ENCODE results near the gene KDM6A.
"Not testable (repeated sequence)": the region's sequence is repeated elsewhere in the genome, so short reads cannot be mapped to it uniquely, and the experiment has no call there.

The KDM6A gene

DNA sequence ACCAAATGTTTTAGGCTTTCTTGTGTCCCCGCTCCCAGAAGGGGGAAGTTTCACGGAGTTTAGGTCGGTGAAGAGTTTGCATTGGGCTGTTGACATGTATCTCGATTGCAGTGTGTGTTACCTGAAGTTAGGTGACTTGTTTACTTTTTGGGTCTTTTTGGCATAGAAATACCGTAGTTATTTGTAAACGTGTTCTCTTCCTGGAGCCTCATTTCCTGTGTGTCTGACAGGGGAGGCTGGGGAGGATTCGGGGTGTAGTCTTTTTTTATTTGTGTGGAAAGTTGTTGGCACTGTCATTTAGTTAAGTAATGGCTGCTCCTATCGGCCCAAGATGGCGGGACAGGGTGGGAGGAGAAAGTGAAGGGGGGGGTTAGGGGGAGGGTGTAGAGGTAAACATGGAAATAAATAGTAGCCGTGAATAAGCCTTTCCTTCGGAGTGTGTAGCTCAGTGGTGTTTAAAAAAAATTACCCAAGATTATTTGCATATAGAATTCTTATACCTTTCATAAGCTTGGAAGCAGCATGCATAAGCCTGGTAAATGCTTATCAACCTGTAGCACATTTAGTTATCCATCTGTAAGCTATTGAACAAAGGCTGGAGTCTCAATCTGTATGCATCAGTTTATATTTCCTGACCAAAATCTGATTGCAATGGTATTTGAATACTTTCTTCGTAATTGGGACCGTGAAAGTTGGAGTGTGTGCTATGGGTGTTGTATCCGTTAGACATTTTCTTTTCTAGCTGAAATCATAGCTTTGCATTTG, 1.6 kb downstream of the KDM6A start:
- peak; percentile 85 to 87 for DNase-seq
- TF ChIP-seq GATA1 (IDR thresholded peaks at IDR 0.05; ENCODE audit: low read depth, low read length), result no peak
- TF ChIP-seq POLR2A (IDR thresholded peaks at IDR 0.05; ENCODE audit: low read length), result peak; percentile 47

DNA sequence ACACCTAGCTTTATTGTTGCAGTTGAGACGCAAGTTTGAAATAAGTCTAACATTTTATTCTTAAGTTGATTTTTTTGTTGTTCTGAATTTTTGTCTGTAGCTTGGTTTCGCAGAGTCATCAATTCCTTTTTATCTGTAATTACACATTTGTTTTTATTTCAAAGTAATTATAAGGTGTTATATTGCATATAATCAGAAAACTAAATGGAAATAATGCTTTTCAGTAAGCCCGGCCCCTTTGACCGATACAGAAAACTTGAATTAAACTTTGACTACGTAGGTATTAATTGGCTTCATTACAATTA, 2.1 kb downstream of the KDM6A start:
- no peak for DNase-seq
- TF ChIP-seq GATA1 (IDR thresholded peaks at IDR 0.05; ENCODE audit: low read depth, low read length), result no peak
- no peak for TF ChIP-seq POLR2A (IDR thresholded peaks at IDR 0.05; ENCODE audit: low read length)

DNA sequence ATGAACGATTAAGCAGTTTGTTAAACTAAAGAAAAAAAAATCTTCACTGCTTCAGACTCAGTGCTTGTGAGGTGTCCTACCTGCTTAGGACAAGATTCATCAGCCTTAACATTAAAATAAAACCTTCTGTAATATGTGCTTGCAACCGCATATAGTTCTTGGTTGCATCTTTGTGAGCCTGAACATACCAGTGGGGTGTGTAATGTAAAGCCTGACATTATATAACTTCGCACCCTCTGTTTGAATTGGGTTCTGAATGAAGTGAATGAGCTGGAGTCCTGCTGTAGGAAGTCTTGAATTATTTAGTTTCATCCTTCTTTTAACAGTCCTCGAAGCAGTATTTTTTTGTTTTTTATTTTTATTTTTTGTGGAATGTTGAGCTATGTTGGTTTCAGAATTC, 3.1 kb downstream of the KDM6A start:
- TF ChIP-seq GATA1 (IDR thresholded peaks at IDR 0.05; ENCODE audit: low read depth, low read length) (no peak), POLR2A (IDR thresholded peaks at IDR 0.05; ENCODE audit: low read length) (no peak)
- DNase-seq, result peak in 1 of 2 experiments; percentile 14

DNA sequence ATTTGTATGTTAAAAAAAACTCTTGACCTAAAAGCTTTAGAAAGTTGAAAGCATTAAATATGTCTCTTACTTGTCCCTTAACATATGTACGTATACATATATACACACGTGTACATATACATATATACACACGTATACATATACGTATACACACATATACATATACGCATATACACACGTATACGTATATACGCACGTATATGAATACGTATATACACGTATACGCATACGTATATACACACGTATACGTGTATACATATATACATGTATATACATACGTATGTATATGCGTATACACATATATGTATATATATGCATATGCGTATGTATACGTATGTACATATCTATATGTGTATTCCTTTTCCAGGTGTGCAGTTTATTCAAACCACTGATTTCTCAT, 3.8 kb downstream of the KDM6A start:
- peak in 1 of 2 experiments; percentile 2 for DNase-seq
- TF ChIP-seq GATA1 (IDR thresholded peaks at IDR 0.05; ENCODE audit: low read depth, low read length) (no peak), POLR2A (IDR thresholded peaks at IDR 0.05; ENCODE audit: low read length) (no peak)

DNA sequence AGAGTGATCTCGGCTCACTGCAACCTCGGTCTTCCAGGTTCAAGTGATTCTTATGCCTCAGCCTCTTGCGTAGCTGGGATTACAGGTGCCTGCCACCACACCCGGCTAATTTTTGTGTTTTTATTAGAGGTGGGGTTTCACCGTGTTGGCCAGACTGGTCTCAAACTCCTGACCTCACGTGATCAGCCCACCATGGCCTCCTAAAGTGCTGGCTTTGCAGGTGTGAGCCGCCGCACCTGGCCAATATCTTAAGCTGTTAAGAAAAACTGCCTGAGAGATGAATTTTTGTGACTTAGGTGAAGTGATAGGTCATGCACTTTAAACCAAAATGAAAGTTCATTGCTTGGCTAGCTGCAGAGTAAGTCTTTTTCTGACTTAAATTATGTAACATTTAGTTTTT, 5.8 kb downstream of the KDM6A start:
- DNase-seq, result no peak
- TF ChIP-seq GATA1 (IDR thresholded peaks at IDR 0.05; ENCODE audit: low read depth, low read length) (no peak), POLR2A (IDR thresholded peaks at IDR 0.05; ENCODE audit: low read length) (no peak)

DNA sequence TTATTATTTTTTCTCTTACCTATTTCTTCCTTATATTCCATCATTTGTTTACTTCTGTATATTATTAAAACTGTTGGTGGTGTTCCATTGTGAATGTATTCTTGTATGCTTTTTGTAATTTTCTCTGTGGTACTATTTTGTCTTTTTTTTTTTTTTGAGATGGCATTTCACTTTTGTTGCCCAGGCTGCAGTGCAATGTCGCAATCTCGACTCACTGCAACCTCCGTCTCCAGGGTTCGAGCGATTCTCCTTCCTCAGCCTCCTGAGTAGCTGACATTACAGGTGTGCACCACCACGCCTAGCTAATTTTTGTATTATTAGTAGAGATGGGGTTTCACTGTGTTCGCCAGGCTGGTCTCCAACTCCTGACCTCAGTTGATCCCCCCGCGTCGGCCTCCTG, 8.6 kb downstream of the KDM6A start:
- DNase-seq, result no peak
- TF ChIP-seq POLR2A (IDR thresholded peaks at IDR 0.05; ENCODE audit: low read length) (no peak), GATA1 (IDR thresholded peaks at IDR 0.05; ENCODE audit: low read depth, low read length) (no peak)

DNA sequence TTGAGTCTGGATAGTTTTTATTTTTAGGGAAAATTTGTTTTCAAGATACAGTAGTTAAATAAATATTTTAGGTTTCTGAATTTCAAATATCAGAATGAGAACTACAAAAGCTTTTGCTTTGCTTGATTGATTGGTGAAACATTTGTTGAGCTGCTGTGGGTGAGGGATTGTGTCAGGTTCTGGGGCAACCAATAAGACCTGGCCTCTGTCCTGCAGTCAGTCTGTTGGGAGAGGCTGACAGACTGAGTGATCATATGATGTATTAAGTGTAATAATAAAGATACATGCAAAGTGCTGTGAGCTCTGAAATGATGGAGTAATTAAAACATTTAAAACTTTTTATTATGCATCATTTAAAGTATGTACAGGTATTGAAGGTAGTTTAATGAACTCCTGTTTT, 9.6 kb downstream of the KDM6A start:
- TF ChIP-seq GATA1 (IDR thresholded peaks at IDR 0.05; ENCODE audit: low read depth, low read length) (no peak), POLR2A (IDR thresholded peaks at IDR 0.05; ENCODE audit: low read length) (no peak)
- DNase-seq, result no peak

DNA sequence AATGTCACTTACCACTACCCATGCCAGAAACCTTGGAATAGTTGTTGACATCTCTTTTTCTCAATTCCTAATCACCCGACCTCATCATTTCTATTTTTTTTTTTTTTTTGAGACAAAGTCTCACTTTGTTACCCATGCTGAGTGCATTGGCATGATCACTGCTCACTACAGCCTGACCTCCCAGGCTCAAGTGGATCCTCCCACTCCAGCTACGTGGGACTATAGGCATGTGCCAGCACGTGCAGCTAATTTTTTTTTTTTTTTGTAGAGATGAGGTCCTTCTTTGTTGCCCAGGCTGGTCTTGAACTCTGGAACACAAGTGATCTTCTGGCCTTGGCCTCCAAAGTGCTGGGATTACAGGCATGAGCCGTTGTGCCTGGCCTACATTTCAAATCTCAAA, 12.0 kb downstream of the KDM6A start:
- DNase-seq, result no peak
- no peak for TF ChIP-seq GATA1 (IDR thresholded peaks at IDR 0.05; ENCODE audit: low read depth, low read length)
- TF ChIP-seq POLR2A (IDR thresholded peaks at IDR 0.05; ENCODE audit: low read length), result no peak

DNA sequence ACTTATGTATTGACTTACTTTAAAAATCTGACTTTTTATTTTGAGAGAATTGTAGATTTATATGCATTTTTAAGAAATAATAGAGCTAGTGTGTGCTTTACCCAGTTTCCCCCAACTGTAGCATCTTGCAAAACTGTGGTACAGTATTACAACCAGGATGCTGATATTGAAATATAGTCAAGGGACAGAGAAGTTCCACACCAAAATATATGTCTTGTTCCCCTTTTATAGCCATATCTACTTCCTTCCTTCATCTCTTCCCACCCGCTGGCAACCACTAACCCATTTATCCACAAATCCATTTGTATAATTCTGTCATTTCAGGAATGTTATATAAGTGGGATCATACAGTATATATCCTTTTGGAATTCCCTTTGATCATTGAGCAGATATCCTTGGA, 16.8 kb downstream of the KDM6A start:
- DNase-seq, result no peak
- no peak for TF ChIP-seq POLR2A (IDR thresholded peaks at IDR 0.05; ENCODE audit: low read length)

DNA sequence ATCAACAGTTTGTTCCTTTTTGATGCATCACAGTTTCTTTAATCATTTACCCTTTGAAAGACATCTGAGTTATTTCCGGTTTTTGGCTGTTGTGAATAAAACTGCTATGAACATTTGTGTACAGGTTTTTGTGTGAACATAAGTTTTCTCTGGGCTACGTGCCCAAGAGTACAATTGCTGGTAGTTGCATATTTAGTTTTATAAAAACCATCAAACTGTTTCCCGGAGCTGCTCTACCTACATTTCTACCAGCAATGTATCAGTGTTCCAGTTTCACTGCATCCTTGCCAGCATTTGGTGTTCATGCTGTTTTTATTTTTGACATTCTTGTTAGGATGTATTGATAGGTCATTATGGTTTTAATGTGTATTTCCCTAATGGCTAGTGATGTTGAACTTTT, 17.3 kb downstream of the KDM6A start:
- TF ChIP-seq GATA1 (IDR thresholded peaks at IDR 0.05; ENCODE audit: low read depth, low read length) (no peak), POLR2A (IDR thresholded peaks at IDR 0.05; ENCODE audit: low read length) (no peak)
- DNase-seq, result no peak

DNA sequence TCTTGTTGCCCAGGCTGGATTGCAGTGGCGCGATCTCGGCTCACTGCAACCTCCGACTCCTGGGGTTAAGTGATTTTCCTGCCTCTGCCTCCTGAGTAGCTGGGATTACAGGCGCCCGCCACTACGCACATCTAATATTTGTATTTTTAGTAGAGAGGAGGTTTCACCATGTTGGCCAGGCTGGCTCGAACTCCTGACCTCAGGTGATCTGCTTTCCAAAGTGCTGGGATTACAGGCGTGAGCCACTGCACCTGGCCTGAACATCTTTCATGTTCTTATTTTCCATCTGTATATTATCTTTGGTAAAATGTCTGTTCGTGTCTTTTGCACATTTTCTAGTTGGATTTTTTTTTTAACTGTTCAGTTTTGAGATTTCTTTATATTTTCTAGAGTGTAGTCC, 17.7 kb downstream of the KDM6A start:
- DNase-seq, result not testable (repeated sequence)

DNA sequence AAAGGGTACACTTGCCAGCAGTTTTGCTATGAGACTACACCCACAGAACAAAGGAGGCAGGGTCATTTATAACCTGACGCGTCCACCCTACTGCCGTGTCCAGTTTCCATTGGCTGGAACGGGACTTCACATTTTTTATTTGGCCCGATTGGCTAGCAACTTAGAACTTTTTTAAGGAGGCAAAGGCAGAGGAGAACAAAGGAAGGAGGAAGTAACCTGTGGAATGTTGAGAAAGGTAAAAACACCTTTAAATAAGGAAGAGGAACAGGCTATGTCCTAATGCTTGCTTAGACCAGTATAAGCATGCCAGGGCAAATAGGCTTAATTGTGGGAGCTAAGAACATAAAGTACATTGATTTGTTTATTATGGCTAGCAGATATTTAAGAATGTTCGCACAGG, 18.7 kb downstream of the KDM6A start:
- no peak for TF ChIP-seq GATA1 (IDR thresholded peaks at IDR 0.05; ENCODE audit: low read depth, low read length)
- TF ChIP-seq POLR2A (IDR thresholded peaks at IDR 0.05; ENCODE audit: low read length), result no peak
- DNase-seq, result no peak

DNA sequence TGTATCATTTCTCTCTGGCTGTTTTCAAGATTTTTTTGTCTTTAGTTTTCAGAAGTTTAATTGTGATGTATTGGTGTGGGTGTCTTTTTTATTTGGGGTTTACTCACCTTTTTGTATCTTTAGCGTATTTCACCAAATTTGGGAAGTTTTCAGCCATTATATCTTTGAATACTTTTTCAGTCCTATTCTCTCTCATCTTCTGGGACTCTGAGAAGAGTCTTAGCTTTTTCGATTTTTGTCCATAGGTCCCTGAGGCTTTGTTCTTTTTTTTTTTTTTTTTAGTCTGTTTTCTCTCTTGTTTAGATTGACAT, 23.8 kb downstream of the KDM6A start:
- no peak for TF ChIP-seq GATA1 (IDR thresholded peaks at IDR 0.05; ENCODE audit: low read depth, low read length)
- TF ChIP-seq POLR2A (IDR thresholded peaks at IDR 0.05; ENCODE audit: low read length), result no peak

DNA sequence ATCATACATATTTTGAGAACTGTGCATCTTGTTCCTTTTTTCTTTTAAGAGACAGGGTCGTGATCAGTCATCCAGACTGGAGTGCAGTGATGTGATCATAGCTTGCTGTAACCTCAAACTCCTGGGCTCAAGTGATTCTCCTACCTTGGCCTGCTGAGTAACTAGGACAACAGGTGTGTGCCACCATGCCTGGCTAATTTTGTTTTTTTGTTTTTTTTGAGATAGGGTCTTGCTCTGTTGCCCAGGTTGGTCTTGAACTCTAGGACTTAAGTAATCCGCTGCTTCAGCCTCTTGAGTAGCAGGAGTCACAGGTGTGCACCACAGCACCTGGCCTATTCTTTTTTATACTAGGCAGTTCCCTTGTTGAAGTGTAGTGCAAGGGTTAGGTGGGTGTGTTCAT, 24.6 kb downstream of the KDM6A start:
- DNase-seq, result no peak
- TF ChIP-seq POLR2A (IDR thresholded peaks at IDR 0.05; ENCODE audit: low read length), result no peak
- TF ChIP-seq GATA1 (IDR thresholded peaks at IDR 0.05; ENCODE audit: low read depth, low read length), result no peak

More for the DNA sequence above, 23.8 kb downstream of the KDM6A start:
- no peak for DNase-seq

DNA sequence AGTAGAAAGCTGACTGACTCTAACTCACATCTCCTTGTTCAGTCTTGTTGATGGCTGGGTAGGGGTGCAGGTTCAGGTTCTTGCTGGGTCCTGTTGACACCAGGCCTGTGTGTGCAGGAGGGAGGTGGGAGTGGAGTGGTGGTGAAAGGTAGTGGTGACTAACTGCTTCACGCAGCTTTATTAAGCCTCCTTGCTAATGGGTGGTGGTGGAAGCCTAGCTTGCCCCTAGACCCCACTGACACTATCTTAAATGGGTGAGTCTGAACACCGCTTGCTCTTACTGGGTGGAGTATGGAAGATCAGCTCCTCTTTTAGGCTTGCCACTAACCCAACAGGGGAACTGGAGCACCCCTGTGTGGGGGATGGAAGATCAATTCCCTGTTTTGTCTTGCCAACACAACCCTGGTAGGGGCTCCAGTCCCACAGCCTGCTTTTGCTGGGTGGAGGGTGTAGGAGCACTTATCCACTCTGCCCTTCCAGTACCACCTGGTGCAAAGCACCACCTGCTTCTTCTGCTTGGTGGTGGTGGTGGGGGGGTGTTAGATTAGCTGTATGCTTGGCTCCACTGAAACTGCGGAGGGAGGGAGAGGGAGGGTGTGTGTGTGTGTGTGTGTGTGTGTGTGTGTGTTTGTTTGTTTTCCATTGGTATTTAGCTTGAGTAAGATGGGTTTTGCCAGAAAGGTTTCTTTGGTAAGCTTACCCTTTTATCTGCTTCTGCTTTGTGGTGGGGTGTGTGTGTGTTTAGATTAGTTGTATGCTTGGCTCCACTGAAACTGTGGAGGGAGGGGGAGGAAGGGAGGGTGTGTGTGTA, 25.6 kb downstream of the KDM6A start:
- peak; percentile 59 to 82 for DNase-seq
- TF ChIP-seq GATA1 (IDR thresholded peaks at IDR 0.05; ENCODE audit: low read depth, low read length) (no peak), POLR2A (IDR thresholded peaks at IDR 0.05; ENCODE audit: low read length) (no peak)

Measured in erythroblast (primary cell).